Stimulated activated CD8-positive, alpha-beta memory T cell treated with anti-CD3 and anti-CD28 coated beads, Interleukin-12 subunit alpha, Interleukin-12 subunit beta, amount 100 ng/mL, for 4 hours (primary cell): ENCODE results near the gene LMNTD2.
"Not testable (repeated sequence)": the region's sequence is repeated elsewhere in the genome, so short reads cannot be mapped to it uniquely, and the experiment has no call there.

Experiments
- DNase-seq: peaks from one replicate; pipeline ENCODE4 v3.0.0-alpha.2; 2020; ENCODE audit warnings: low read depth

Gene LMNTD2

GRCh38 chr11:586376-587316 lies 26.1 kb upstream of the LMNTD2 start:
- DNase-seq = no peak

GRCh38 chr11:584287-584686 lies 23.7 kb upstream of the LMNTD2 start:
- no peak for DNase-seq

- no peak for DNase-seq
Measured at GRCh38 chr11:581752-582151, 21.2 kb upstream of the LMNTD2 start.

- DNase-seq = no peak
Measured at GRCh38 chr11:581342-581741, 20.8 kb upstream of the LMNTD2 start.

- no peak for DNase-seq
Measured at GRCh38 chr11:579830-580601, 19.5 kb upstream of the LMNTD2 start.

DNA sequence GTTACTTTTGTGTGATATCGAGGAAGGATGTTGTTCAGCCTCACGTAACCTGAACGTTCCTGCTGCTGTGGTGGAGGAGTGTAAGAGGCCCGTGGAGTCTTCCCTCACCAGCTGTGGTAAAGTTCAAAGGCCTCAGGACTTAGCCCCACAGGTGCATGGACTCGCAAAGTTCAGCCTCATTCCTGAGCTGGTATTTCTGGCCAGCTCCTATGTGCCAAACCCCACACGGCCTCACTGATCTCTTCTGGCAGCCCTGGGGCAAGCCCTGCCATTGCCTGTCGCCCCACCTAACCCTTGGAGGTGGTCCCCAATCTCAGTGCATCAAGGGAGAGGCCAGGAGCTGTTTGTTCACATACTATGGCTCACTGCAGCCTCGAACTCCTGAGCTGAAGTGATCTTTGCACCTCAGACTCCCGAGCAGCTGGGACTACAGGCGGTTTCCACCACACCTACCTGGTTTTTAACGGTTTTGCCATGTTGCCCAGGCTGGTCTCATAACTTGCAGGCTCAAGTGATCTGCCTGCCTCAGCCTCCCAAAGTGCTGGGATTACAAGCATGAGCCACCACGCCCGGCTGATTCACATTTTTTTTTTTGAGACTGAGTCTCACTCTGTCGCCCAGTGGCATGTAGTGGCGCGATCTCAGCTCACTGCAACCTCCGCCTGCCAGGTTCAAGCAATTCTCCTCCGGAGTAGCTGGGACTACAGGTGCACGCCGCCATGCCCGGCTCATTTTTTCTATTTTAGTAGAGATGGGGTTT lies 17.9 kb upstream of the LMNTD2 start:
- no peak for DNase-seq

GRCh38 chr11:577611-577894 lies 17.0 kb upstream of the LMNTD2 start:
- DNase-seq = no peak

- DNase-seq = no peak
Measured at GRCh38 chr11:576811-577610, 16.5 kb upstream of the LMNTD2 start.

DNA sequence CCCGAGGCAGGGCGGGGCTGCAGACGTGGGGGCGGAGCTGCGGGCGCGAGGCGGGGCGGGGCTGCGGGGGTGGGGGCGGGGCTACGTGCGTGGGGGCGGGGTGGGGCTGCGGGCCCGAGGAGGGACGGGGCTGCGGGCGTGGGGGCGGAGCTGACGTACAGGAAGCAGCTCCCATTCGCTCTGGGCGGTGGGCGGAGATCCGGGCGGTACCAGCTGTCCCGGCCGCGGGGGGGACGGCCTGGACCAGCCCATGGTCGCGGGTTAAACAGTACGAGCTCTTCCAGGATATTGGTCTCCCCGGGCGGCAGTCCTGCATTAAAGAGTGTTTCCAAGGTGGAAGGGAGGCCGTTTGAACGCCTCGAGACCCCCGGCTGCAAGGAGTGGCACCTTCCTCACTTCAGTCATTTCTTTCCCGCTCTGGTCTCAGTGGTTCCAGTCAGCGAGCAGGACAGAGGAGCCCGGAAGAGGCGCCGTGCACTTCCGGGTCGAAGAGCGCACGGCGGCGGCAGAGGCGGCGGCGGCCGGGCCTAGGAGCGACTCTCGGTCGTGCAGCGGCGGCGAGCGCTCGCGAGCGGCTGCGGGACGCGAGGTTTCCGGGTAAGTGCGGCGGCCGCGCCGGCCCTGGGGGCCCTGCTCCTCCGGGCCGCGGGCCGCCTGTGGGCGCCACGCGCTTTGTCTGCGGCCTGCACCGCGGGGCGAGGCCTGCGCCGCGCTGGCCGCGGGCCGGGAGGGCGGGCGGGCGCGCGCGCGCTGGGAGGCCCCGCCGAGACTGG lies 15.6 kb upstream of the LMNTD2 start, which contains the start of gene PHRF1:
Gene PHRF1, plus strand, starts transcription at position 475 of the 773 bp plus-strand sequence. CDS start 5,043 bp downstream, outside the sequence.
- DNase-seq = peak; percentile 93

DNA sequence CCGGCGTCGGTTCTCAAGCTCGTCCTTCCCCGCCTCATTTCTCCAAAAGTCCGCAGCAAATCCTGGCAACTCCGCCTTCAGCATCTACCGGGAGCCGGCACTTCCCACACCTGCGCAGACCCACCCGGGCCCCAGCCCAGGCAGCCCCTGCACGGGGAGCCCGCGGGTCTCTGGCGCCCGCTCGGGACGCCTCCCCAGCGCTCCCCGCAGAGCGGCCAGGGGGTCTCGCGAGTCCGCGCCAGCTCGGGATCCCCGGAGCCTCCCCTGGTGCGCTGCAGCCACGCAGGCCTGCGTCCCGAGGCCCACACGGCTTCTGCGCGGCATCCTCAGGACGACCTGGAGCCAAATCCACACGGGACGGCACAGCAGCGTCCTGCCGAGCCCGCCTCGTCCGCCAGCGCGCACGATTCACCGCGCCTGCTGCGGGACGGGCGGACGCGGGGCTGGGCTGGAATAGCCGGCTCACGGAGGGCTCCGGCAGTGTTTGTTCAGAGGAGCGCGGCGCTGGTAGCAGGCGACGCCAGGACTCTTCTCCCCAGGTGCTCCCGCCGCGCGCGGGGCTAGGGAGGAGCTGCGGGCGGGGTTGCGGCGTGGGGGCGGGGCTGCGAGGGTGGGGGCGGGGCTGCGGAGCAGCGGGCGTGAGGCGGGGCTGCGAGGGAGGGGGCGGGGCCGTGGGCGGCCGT lies 14.9 kb upstream of the LMNTD2 start:
- DNase-seq = no peak

GRCh38 chr11:574632-575312 lies 14.2 kb upstream of the LMNTD2 start:
- no peak for DNase-seq

- not testable (repeated sequence) for DNase-seq
Measured at GRCh38 chr11:574031-574570, 13.6 kb upstream of the LMNTD2 start.

GRCh38 chr11:573146-573759 lies 12.7 kb upstream of the LMNTD2 start:
- DNase-seq = no peak

DNA sequence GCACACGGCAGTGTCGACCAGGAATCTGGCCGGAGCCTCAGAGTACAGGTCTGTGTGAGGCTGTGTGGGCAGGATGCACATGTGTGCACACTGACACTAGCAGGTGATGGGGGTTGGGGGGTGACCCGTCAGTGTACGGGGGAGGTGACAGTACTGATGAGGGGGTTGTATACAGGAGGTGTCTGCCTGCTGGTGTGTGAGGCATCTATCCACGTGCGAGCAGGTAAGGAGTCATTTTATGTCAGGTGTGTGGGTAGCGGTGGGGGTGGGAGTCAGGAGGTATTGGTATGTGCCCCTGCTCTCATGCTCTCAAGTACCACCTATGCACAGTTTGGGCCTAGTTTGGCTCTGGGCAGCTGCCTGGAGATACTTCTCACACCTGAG lies 11.3 kb upstream of the LMNTD2 start:
- no peak for DNase-seq

GRCh38 chr11:569158-569885 lies 8.8 kb upstream of the LMNTD2 start:
- no peak for DNase-seq

DNA sequence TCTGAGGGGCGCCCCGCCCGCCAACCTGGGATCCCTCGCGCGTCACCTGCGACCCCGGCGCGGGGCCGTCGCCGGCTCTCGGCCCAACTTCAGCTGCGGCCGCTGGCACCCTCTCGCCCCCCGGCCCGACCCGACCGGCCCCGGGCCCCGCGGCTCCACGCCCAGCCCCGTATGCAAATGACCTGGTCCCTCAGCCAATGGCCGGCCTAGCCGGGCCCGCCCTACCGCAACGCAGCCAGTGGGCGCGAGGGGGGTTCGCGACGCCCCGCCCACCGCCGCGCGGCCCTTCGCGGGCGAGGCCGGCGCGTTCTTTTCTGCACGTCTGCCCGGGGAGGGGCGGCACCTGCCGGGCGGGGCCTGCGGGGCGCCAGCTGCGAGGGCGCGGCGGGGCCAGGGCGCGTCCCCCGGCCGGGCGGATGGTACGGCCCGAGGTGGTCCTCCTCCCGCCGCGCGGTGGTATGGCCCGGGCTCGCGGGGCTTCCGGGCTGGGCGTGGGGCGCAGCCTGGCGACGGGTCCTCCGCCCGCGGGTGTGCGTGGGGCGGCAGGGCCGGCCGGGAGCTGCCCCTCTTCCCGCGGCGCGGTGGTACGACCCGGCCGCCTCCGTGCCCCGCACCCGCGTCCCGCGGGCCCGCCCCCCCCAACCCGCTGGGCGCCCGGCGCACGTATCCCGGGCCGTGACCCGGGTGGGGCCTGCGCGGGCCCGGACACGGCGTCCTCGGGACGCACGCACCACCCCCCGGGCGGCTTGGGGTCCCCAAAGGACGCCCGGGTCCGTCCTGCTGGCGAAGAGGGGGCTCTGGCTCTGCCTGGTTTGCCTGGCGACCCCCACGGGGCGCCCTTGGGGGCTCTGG lies 8.0 kb upstream of the LMNTD2 start:
- DNase-seq = peak; percentile 87

DNA sequence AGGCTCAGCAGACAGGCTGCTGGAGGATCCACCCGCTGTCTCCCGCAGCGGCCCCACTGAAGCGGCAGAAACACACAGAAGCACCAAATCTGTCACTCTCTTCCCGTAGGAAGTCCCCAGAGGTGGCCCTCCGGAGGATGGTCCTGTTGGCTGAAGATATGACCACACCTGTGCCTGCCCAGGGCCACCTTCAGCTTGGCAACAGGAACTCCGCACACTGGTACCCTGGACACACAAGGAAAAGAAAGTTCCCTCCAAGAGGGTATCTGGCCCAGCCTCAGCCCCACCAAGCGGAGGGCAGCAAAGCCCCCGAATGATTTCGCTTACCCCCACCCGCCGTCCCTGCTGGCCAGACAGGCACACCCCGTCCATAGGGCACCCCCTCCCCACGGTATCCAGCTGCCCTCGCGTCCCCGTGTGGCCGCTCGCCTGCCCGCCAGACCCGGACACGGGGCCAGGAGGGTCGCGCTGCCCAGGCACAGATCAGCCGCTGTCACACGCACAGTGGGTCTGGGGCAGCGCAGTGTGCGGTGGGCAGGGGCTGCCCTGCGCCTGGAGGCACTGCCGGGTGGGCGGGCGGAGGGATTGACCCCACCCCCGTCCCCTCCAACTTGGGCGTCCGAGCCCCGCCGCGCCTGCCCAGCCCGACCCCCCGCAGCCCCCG lies 7.2 kb upstream of the LMNTD2 start:
- DNase-seq = no peak
